Endodermal cell (in vitro differentiated cells): ENCODE data around the gene SLC25A11. TPM values are rescaled to one million over a fixed set of nuclear protein-coding genes. Genes with fewer than 3 reads are reported as not detected.

ENCODE experiments used
- DNase-seq: peaks from one replicate; pipeline ENCODE4 v3.0.0-alpha.2; 2017
- H3K27ac ChIP-seq: 2 replicates; pipeline ENCODE4 v1.5.1; 2013; ENCODE audit warnings: mild to moderate bottlenecking, low read depth, low read length, moderate library complexity
- H3K27me3 ChIP-seq: 2 replicates; pipeline ENCODE4 v1.6.1; 2013; ENCODE audit warnings: mild to moderate bottlenecking, low read length, moderate library complexity; ENCODE audit not compliant: insufficient read depth, control insufficient read depth, poor library complexity, severe bottlenecking
- H3K36me3 ChIP-seq: 2 replicates; pipeline ENCODE4 v1.7.0; 2013; ENCODE audit warnings: mild to moderate bottlenecking, low read length, moderate library complexity; ENCODE audit not compliant: control insufficient read depth, insufficient read depth
- H3K4me1 ChIP-seq: one replicate; pipeline ENCODE4 v1.7.0; 2013; ENCODE audit warnings: low read length; ENCODE audit not compliant: control insufficient read depth, insufficient read depth
- H3K4me3 ChIP-seq: 2 replicates; pipeline ENCODE4 v1.5.1; 2013; ENCODE audit warnings: mild to moderate bottlenecking, low read length, moderate library complexity
- H3K9ac ChIP-seq: 2 replicates; pipeline ENCODE4 v1.6.1; 2013; ENCODE audit warnings: mild to moderate bottlenecking, low read length, moderate library complexity; ENCODE audit not compliant: poor library complexity, severe bottlenecking; ENCODE audit errors: extremely low read depth
- H3K9me3 ChIP-seq: 2 replicates; pipeline ENCODE4 v1.6.1; 2013; ENCODE audit warnings: mild to moderate bottlenecking, low read length, moderate library complexity; ENCODE audit not compliant: control insufficient read depth
- H3K27ac Mint-ChIP-seq: 2 replicates; pipeline ENCODE4 v1.8.0; 2020; ENCODE audit warnings: mixed read lengths
- H3K27me3 Mint-ChIP-seq: 2 replicates; pipeline ENCODE4 v1.8.0; 2021; ENCODE audit warnings: mild to moderate bottlenecking, mixed read lengths; ENCODE audit not compliant: insufficient read depth
- H3K36me3 Mint-ChIP-seq: 2 replicates; pipeline ENCODE4 v1.8.0; 2020; ENCODE audit warnings: low read depth, mixed read lengths
- H3K4me1 Mint-ChIP-seq: 2 replicates; pipeline ENCODE4 v1.8.0; 2020; ENCODE audit warnings: mixed read lengths
- H3K4me3 Mint-ChIP-seq: 2 replicates; pipeline ENCODE4 v1.8.0; 2020; ENCODE audit warnings: mild to moderate bottlenecking, moderate library complexity, mixed read lengths
- H3K9me3 Mint-ChIP-seq: 2 replicates; pipeline ENCODE4 v1.8.0; 2020; ENCODE audit warnings: mild to moderate bottlenecking, mixed read lengths
- CTCF ChIP-seq: fragments of 200-600 bp; sonication (generic); conservative IDR thresholded peaks from 2 replicates; pipeline ENCODE4 v1.5.0; 2021; ENCODE audit warnings: antibody characterized with exemption, mild to moderate bottlenecking
- WGBS, 2 experiments: methylation state at CpG; one replicate each; pipeline versions ENCODE4 v1.1.5 to v1.1.7; 2013; ENCODE audit warnings: missing lambda C conversion rate in 2 of 2, mixed read lengths in 1 of 2; ENCODE audit not compliant: insufficient coverage in 1 of 2, insufficient read length in 1 of 2; 5-methylcytosine and 5-hydroxymethylcytosine counted together
- total RNA-seq, 2 donors: library from RNA; stranded (reverse); fragmentation: NEBNext Ultra II Directional in 1 of 2; extraction: Animal tissue kit (Norgen Biotek cat#: 25700) in 1 of 2; gene quantifications; 2 replicates in 1 of 2; 3 replicates in 1 of 2; pipeline ENCODE4 v1.2.1, GENCODE V29; 2021

Gene SLC25A11
- total RNA-seq, 2 donors from 2014 or later, result 59.9 to 76.9 TPM

- Histone ChIP-seq H3K9ac (peak overlapping the region; percentile 84), H3K27me3 (no peaks in the 10 kb centered on the region), H3K36me3 (peaks cover 43% of the 10 kb centered on the region), H3K4me1 (peaks cover 6% of the 10 kb centered on the region), H3K27ac (peak overlapping the region; percentile 96), H3K9me3 (no peaks in the 10 kb centered on the region), H3K4me3 (peak overlapping the region; percentile 98)
- H3K27me3 Mint-ChIP-seq, result no peaks in the 10 kb centered on the region
- 0% methylated on average over 11 to 16 of the region's 16 CpGs for WGBS, 2 experiments
- H3K4me3 Mint-ChIP-seq, result peak overlapping the region; percentile 94
- peaks cover 40% of the 10 kb centered on the region for H3K36me3 Mint-ChIP-seq
- peak overlapping the region; percentile 99 for H3K27ac Mint-ChIP-seq
- no peaks in the 10 kb centered on the region for H3K9me3 Mint-ChIP-seq
- H3K4me1 Mint-ChIP-seq, result peaks cover 25% of the 10 kb centered on the region
- DNase-seq, result no peak
- TF ChIP-seq CTCF, result no peak
Observed at GRCh38 chr17:4939546-4939795, 375 bp downstream of the SLC25A11 start.

GRCh38 chr17:4938688-4939545 lies 929 bp downstream of the SLC25A11 start:
- peaks cover 27% of the 10 kb centered on the region for H3K4me1 Mint-ChIP-seq
- Histone ChIP-seq H3K36me3 (peaks cover 42% of the 10 kb centered on the region), H3K4me3 (peak overlapping the region; percentile 98), H3K27me3 (no peaks in the 10 kb centered on the region), H3K9ac (peak overlapping the region; percentile 84), H3K4me1 (peaks cover 6% of the 10 kb centered on the region), H3K9me3 (no peaks in the 10 kb centered on the region), H3K27ac (peak overlapping the region; percentile 96)
- 71% methylated on average over 16 to 19 of the region's 19 CpGs for WGBS, 2 experiments
- no peak for TF ChIP-seq CTCF
- no peak for DNase-seq
- H3K9me3 Mint-ChIP-seq, result no peaks in the 10 kb centered on the region
- H3K36me3 Mint-ChIP-seq, result peaks cover 36% of the 10 kb centered on the region
- H3K27ac Mint-ChIP-seq, result peak overlapping the region; percentile 99
- no peaks in the 10 kb centered on the region for H3K27me3 Mint-ChIP-seq
- H3K4me3 Mint-ChIP-seq, result peak overlapping the region; percentile 94

- Histone ChIP-seq H3K27ac (no peak overlapping the region), H3K9me3 (no peaks in the 10 kb centered on the region), H3K9ac (no peak overlapping the region), H3K36me3 (peaks cover 35% of the 10 kb centered on the region), H3K27me3 (no peaks in the 10 kb centered on the region), H3K4me3 (peak overlapping the region; percentile 98), H3K4me1 (peaks cover 6% of the 10 kb centered on the region)
- Mint-ChIP-seq H3K27me3 (no peaks in the 10 kb centered on the region), H3K9me3 (no peaks in the 10 kb centered on the region), H3K27ac (no peak overlapping the region), H3K36me3 (peaks cover 30% of the 10 kb centered on the region), H3K4me1 (peaks cover 30% of the 10 kb centered on the region), H3K4me3 (peak overlapping the region; percentile 94)
- 89% methylated on average over 11 of the region's 11 CpGs; no CpG with 5 or more reads in 1 of the 2 experiments for WGBS, 2 experiments
- DNase-seq, result no peak
- no peak for TF ChIP-seq CTCF
Observed at GRCh38 chr17:4938069-4938491, 1.8 kb downstream of the SLC25A11 start.
